HUES64 (cell line): ENCODE data around the gene DOCK2.

ENCODE experiments used
- H3K27ac ChIP-seq: 2 replicates; pipeline ENCODE4 v1.7.0; 2013; ENCODE audit warnings: low read depth, low read length, inconsistent platforms
- H3K27me3 ChIP-seq: 2 replicates; pipeline ENCODE4 v1.6.1; 2013; ENCODE audit warnings: mild to moderate bottlenecking, low read length; ENCODE audit not compliant: insufficient read depth
- H3K36me3 ChIP-seq: 2 replicates; pipeline ENCODE4 v1.6.1; 2013; ENCODE audit warnings: mild to moderate bottlenecking, low read length; ENCODE audit not compliant: insufficient read depth
- H3K4me1 ChIP-seq: 2 replicates; pipeline ENCODE4 v1.6.1; 2013; ENCODE audit warnings: mild to moderate bottlenecking, low read length, moderate library complexity; ENCODE audit not compliant: insufficient read depth
- H3K4me3 ChIP-seq: 2 replicates; pipeline ENCODE4 v1.5.1; 2013; ENCODE audit warnings: mild to moderate bottlenecking, low read length, moderate library complexity
- H3K9ac ChIP-seq: 2 replicates; pipeline ENCODE4 v1.6.1; 2013; ENCODE audit warnings: mild to moderate bottlenecking, low read depth, low read length
- H3K9me3 ChIP-seq: 2 replicates; pipeline ENCODE4 v1.6.1; 2013; ENCODE audit warnings: low read depth, low read length; ENCODE audit not compliant: insufficient read depth
- WGBS: fragments of 150-250, 120-280 bp; methylation state at CpG from one replicate; pipeline ENCODE4 v1.1.7; 2013; ENCODE audit warnings: missing lambda C conversion rate; 5-methylcytosine and 5-hydroxymethylcytosine counted together

Gene DOCK2

GRCh38 chr5:169797577-169797976 lies 160.5 kb downstream of the DOCK2 start:
- H3K4me3 ChIP-seq: no peak overlapping the region

GRCh38 chr5:169798438-169798837 lies 161.4 kb downstream of the DOCK2 start:
- Histone ChIP-seq H3K36me3 (no peaks in the 10 kb centered on the region), H3K4me1 (peaks cover 13% of the 10 kb centered on the region), H3K27ac (no peak overlapping the region), H3K4me3 (no peak overlapping the region), H3K9ac (no peak overlapping the region), H3K9me3 (no peaks in the 10 kb centered on the region), H3K27me3 (no peaks in the 10 kb centered on the region)
- 78% methylated on average over 2 of the region's 2 CpGs for WGBS

More at GRCh38 chr5:169797577-169797976, 160.5 kb downstream of the DOCK2 start:
- H3K27ac ChIP-seq: no peak overlapping the region
- H3K9me3 ChIP-seq: no peaks in the 10 kb centered on the region
- 88% methylated on average over 2 of the region's 2 CpGs for WGBS
- no peaks in the 10 kb centered on the region for H3K36me3 ChIP-seq
- no peak overlapping the region for H3K9ac ChIP-seq
- peaks cover 13% of the 10 kb centered on the region for H3K4me1 ChIP-seq
- no peaks in the 10 kb centered on the region for H3K27me3 ChIP-seq

GRCh38 chr5:169798906-169799660 lies 162.0 kb downstream of the DOCK2 start:
- no peak overlapping the region for H3K27ac ChIP-seq
- H3K9me3 ChIP-seq: no peaks in the 10 kb centered on the region
- no peak overlapping the region for H3K4me3 ChIP-seq
- 80% methylated on average over 4 of the region's 4 CpGs for WGBS
- no peak overlapping the region for H3K9ac ChIP-seq
- peaks cover 13% of the 10 kb centered on the region for H3K4me1 ChIP-seq
- H3K27me3 ChIP-seq: no peaks in the 10 kb centered on the region
- H3K36me3 ChIP-seq: no peaks in the 10 kb centered on the region

GRCh38 chr5:169801324-169801777 lies 164.3 kb downstream of the DOCK2 start:
- Histone ChIP-seq H3K36me3 (no peaks in the 10 kb centered on the region), H3K4me1 (peaks cover 10% of the 10 kb centered on the region), H3K4me3 (no peak overlapping the region), H3K9ac (no peak overlapping the region), H3K27ac (no peak overlapping the region), H3K27me3 (no peaks in the 10 kb centered on the region), H3K9me3 (no peaks in the 10 kb centered on the region)
- WGBS: 90% methylated on average over 6 of the region's 6 CpGs

GRCh38 chr5:169801781-169802180 lies 164.7 kb downstream of the DOCK2 start:
- Histone ChIP-seq H3K9ac (no peak overlapping the region), H3K9me3 (no peaks in the 10 kb centered on the region), H3K4me1 (peaks cover 10% of the 10 kb centered on the region), H3K27me3 (no peaks in the 10 kb centered on the region), H3K27ac (no peak overlapping the region), H3K36me3 (no peaks in the 10 kb centered on the region), H3K4me3 (no peak overlapping the region)
- WGBS: 98% methylated on average over 2 of the region's 2 CpGs

GRCh38 chr5:169803077-169803981 lies 166.3 kb downstream of the DOCK2 start:
- Histone ChIP-seq H3K36me3 (no peaks in the 10 kb centered on the region), H3K27me3 (no peaks in the 10 kb centered on the region), H3K4me3 (no peak overlapping the region), H3K9me3 (no peaks in the 10 kb centered on the region), H3K27ac (no peak overlapping the region), H3K4me1 (peaks cover 16% of the 10 kb centered on the region), H3K9ac (no peak overlapping the region)
- WGBS: 86% methylated on average over 10 of the region's 10 CpGs

- WGBS: 89% methylated on average over 1 of the region's 1 CpG
- Histone ChIP-seq H3K9ac (no peak overlapping the region), H3K4me3 (no peak overlapping the region), H3K27me3 (no peaks in the 10 kb centered on the region), H3K4me1 (peaks cover 19% of the 10 kb centered on the region), H3K36me3 (no peaks in the 10 kb centered on the region), H3K9me3 (no peaks in the 10 kb centered on the region), H3K27ac (no peak overlapping the region)
Observed at GRCh38 chr5:169804861-169805260, 167.8 kb downstream of the DOCK2 start.

GRCh38 chr5:169805527-169805934 lies 168.5 kb downstream of the DOCK2 start:
- Histone ChIP-seq H3K36me3 (no peaks in the 10 kb centered on the region), H3K4me3 (no peak overlapping the region), H3K9me3 (no peaks in the 10 kb centered on the region), H3K27me3 (no peaks in the 10 kb centered on the region), H3K9ac (no peak overlapping the region), H3K27ac (no peak overlapping the region), H3K4me1 (peaks cover 22% of the 10 kb centered on the region)
- WGBS: 86% methylated on average over 5 of the region's 5 CpGs

GRCh38 chr5:169805937-169806700 lies 169.0 kb downstream of the DOCK2 start:
- H3K27ac ChIP-seq: no peak overlapping the region
- WGBS: 90% methylated on average over 6 of the region's 6 CpGs
- no peaks in the 10 kb centered on the region for H3K27me3 ChIP-seq
- no peaks in the 10 kb centered on the region for H3K36me3 ChIP-seq
- H3K4me1 ChIP-seq: peaks cover 23% of the 10 kb centered on the region
- H3K4me3 ChIP-seq: no peak overlapping the region
- no peaks in the 10 kb centered on the region for H3K9me3 ChIP-seq
- H3K9ac ChIP-seq: no peak overlapping the region

- no peak overlapping the region for H3K4me3 ChIP-seq
- no peaks in the 10 kb centered on the region for H3K27me3 ChIP-seq
- H3K4me1 ChIP-seq: peaks cover 41% of the 10 kb centered on the region
- H3K36me3 ChIP-seq: no peaks in the 10 kb centered on the region
- 9% methylated on average over 2 of the region's 2 CpGs for WGBS
- no peak overlapping the region; the same call in 1 of the 2 replicates for H3K27ac ChIP-seq
- H3K9me3 ChIP-seq: no peaks in the 10 kb centered on the region
- H3K9ac ChIP-seq: no peak overlapping the region
Observed at GRCh38 chr5:169808118-169808581, 171.1 kb downstream of the DOCK2 start.
